Activated naive CD4-positive, alpha-beta T cell treated with anti-CD3 and anti-CD28 coated beads, Interleukin-2, amount 10 ng/mL, durations not matched to agents 7 days and 5 days (primary cell): ENCODE data around the gene PASK.
"Not testable (repeated sequence)": the region's sequence is repeated elsewhere in the genome, so short reads cannot be mapped to it uniquely, and the experiment has no call there.

Source experiments
- CTCF ChIA-PET: fragments of 350-600 bp; sonication (Branson Sonifier 250); formaldehyde crosslinking; loops from one replicate; lab custom pipeline; 2021; ENCODE audit warnings: antibody characterized with exemption; lab: Charles Lee
- DNase-seq: peaks from one replicate; pipeline ENCODE4 v3.0.0-alpha.2; 2020
- H3K27ac Mint-ChIP-seq: one replicate; pipeline ENCODE4 v1.8.0; 2021; ENCODE audit warnings: mild to moderate bottlenecking, moderate library complexity, mixed read lengths
- H3K27me3 Mint-ChIP-seq: one replicate; pipeline ENCODE4 v1.8.0; 2021; ENCODE audit warnings: mild to moderate bottlenecking, mixed read lengths
- H3K36me3 Mint-ChIP-seq: one replicate; pipeline ENCODE4 v1.8.0; 2021; ENCODE audit warnings: mixed read lengths
- H3K4me1 Mint-ChIP-seq: one replicate; pipeline ENCODE4 v1.8.0; 2021; ENCODE audit warnings: mixed read lengths
- H3K4me3 Mint-ChIP-seq: one replicate; pipeline ENCODE4 v1.8.0; 2021; ENCODE audit warnings: mild to moderate bottlenecking, moderate library complexity, mixed read lengths
- H3K9me3 Mint-ChIP-seq: one replicate; pipeline ENCODE4 v1.8.0; 2021; ENCODE audit warnings: mixed read lengths

PASK gene

DNA sequence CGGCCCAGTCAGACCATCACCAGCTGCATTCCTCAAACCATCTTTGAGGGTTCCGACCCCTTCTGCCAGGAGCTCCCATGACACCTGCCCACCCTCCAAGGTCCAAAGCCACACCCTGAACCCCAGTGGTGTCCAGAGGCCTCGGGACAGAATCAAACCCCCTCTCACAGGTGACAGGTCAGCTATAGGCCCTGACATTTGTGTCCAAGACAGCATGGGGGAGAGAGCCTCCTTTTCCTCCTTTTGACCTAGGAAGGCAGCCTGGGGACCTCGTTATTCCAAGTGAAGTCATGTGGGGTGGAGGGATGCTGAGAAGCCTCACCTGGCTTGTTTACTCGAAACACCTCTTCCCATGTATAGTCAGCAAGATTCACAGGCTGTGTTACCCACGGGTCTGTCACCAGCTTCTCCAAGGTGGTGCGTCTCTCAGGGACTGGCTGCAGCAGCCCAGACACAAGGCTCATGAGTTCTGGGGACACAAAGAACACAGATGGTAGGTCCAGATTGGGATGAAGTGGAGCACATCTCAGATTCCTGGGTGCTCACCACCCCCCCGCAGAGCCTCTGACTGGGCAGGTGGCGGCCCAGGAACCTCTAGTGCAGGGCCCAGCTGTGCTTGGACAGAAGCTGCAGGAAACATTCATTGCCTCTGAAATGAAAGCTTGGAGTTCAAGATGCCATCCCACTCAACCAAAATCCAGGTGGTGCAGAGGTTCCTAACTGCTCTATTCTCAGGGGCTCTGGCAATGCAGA is 42.1 kb downstream of the PASK start:
- peaks cover 65% of the 10 kb centered on the region for H3K4me1 Mint-ChIP-seq
- H3K36me3 Mint-ChIP-seq = peaks cover 43% of the 10 kb centered on the region
- DNase-seq = no peak
- no peaks in the 10 kb centered on the region for H3K9me3 Mint-ChIP-seq
- peak overlapping the region; percentile 93 for H3K27ac Mint-ChIP-seq
- no peaks in the 10 kb centered on the region for H3K27me3 Mint-ChIP-seq
- H3K4me3 Mint-ChIP-seq = no peak overlapping the region
- CTCF ChIA-PET = no interaction called here

DNA sequence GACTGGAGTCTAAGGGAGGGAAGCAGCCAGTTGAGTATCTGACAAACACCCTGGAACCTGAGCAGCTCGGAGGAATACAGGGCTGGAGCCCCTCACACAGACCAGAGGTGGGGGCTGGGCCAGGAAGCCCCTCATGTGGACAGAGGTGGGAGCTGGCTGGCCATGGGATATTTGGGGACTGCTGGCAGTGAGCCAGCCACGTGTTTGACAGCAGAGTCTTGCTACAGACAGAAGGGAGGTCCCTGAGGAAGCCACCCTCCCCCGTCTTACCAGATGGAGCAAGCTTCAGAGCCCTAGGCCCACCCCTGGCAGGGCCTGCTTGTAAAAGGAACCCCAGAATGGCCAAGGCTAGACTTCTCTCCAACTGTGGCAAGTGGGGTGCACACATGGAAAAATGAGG is 43.6 kb downstream of the PASK start:
- Mint-ChIP-seq H3K27ac (peak overlapping the region; percentile 52), H3K27me3 (no peaks in the 10 kb centered on the region), H3K4me3 (no peak overlapping the region), H3K36me3 (peaks cover 37% of the 10 kb centered on the region), H3K9me3 (no peaks in the 10 kb centered on the region), H3K4me1 (peaks cover 61% of the 10 kb centered on the region)
- CTCF ChIA-PET = no interaction called here
- no peak for DNase-seq

DNA sequence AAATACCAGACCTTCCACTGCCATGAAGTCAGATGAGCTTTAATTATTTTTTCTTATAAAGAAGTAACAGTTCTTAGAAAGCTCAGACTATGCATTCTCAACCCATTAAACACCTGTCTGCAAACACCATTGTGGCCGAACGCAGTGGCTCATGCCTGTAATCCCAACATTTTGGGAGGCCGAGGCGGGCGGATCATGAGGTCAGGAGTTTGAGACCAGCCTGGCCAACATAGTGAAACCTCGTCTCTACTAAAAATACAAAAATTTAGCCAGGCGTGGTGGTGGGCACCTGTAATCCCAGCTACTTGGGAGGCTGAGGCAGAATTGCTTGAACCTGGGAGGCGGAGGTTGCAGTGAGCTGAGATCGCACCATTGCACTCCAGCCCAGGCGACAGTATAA is 44.7 kb downstream of the PASK start:
- H3K4me3 Mint-ChIP-seq, CTCF ChIA-PET, DNase-seq, H3K9me3 Mint-ChIP-seq, H3K27me3 Mint-ChIP-seq, H3K27ac Mint-ChIP-seq: not testable (repeated sequence)
- Mint-ChIP-seq H3K4me1 (peaks cover 63% of the 10 kb centered on the region), H3K36me3 (peaks cover 35% of the 10 kb centered on the region)

DNA sequence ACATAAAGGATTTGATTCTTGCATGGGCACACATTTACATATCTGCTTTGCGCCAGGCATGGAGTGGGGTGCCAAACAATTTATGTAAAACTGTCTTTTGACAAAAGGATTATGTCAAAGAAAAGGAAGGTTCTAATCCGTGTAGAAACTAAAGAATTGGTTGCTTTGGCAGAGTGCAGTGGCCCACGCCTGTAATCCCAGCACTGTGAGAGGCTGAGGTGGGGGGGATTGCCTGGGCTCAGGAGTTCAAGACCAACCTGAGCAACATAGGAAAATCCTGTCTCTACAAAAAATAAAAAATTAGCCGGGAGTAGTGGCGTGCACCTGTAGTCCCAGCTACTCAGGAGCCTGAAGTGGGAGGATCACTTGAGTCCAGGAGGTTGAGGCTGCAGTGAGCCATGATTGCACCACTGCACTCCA is 46.1 kb downstream of the PASK start:
- peaks cover 61% of the 10 kb centered on the region for H3K4me1 Mint-ChIP-seq

DNA sequence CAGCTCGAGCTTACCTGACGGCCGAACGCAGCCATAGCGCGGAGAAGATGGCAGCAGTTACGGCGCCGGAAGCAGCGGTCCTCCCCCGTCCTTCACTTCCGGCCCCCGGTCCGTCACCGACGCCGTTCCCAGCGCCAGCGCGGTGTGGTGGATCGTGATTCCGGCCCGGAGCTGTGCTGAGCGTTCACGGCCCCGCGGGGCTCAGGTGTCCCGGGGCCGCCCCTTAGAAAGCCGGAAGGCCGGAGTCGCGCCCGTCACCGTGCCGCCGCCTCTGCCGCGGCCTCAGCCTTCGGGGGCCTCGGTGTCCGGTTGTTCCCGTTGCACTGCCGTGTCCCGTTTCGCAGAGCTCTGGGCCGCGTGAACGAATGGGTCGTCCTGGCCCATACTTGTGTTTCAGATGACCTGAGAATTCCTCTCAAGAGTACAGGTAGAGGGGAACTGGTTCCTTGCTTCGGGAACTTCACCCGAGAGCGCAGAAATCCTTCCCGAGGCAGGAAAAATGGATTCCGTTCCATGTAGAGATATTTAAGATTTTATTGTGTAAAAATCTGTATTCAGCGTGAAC is 47.0 kb downstream of the PASK start, which contains the start of gene MTERF4:
TSS of gene MTERF4 (minus strand) at position 49 of the 565 bp plus-strand sequence. CDS start at position 35, 14 bp downstream.
- Mint-ChIP-seq H3K36me3 (peaks cover 43% of the 10 kb centered on the region), H3K27me3 (no peaks in the 10 kb centered on the region), H3K9me3 (no peaks in the 10 kb centered on the region), H3K4me1 (peaks cover 59% of the 10 kb centered on the region), H3K27ac (peak within 1 kb of the TSS; percentile 98), H3K4me3 (peak within 1 kb of the TSS; percentile 97)
- CTCF ChIA-PET = no interaction called here
- DNase-seq = peak; percentile 91

More for the DNA sequence above, 46.1 kb downstream of the PASK start:
- CTCF ChIA-PET = no interaction called here
- Mint-ChIP-seq H3K27me3 (no peaks in the 10 kb centered on the region), H3K9me3 (no peaks in the 10 kb centered on the region), H3K4me3 (peak overlapping the region; percentile 97), H3K36me3 (peaks cover 40% of the 10 kb centered on the region), H3K27ac (peak overlapping the region; percentile 98)
- DNase-seq = no peak

DNA sequence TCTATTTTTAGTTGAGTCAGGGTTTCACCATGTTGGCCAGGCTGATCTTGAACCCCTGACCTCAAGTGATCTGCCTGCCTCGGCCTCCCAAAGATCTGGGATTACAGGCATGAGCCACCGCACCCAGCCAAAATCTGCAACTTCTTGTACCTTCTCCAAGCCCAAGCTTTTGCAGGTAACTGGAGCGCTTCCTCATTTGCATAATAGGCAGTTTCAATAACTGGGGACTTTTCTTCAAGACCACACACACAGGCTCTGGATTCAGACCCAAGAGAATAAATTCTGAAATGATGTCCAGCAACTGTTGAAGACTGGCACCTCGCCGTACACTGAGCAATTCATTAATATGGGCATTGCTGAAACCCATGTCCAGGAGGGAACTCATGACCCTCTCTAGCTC is 50.0 kb downstream of the PASK start:
- peaks cover 60% of the 10 kb centered on the region for H3K36me3 Mint-ChIP-seq
- H3K4me1 Mint-ChIP-seq = peaks cover 82% of the 10 kb centered on the region
- H3K27ac Mint-ChIP-seq = no peak overlapping the region
- CTCF ChIA-PET = interaction anchor here (2.2 kb wide), 1 partner anchor 21 kb away, joined by 5 read pairs; no protein-coding TSS in a partner anchor
- no peaks in the 10 kb centered on the region for H3K9me3 Mint-ChIP-seq
- DNase-seq = no peak
- no peaks in the 10 kb centered on the region for H3K27me3 Mint-ChIP-seq
- H3K4me3 Mint-ChIP-seq = no peak overlapping the region

DNA sequence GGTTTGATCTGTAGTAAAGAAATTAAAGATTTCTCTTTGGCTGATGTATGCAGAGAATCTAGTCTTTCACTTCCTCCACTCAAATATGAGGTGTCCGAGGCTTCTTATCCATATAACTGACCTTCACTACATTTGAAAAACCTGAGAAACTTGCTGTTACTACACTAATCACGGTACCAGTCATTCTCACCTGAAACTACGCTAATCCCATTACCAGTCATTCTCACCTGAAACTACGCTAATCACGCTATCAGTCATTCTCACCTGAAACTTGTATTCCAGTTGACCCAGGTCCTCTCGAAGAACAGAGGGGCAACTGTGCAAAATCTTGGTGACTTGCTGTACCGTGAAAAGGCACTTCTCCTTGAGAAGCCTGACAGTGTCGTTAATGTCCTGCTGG is 52.3 kb downstream of the PASK start:
- Mint-ChIP-seq H3K9me3 (no peaks in the 10 kb centered on the region), H3K27me3 (no peaks in the 10 kb centered on the region), H3K4me1 (peaks cover 65% of the 10 kb centered on the region), H3K4me3 (no peak overlapping the region), H3K36me3 (peaks cover 62% of the 10 kb centered on the region), H3K27ac (peak overlapping the region; percentile 15)
- CTCF ChIA-PET = no interaction called here
- no peak for DNase-seq

DNA sequence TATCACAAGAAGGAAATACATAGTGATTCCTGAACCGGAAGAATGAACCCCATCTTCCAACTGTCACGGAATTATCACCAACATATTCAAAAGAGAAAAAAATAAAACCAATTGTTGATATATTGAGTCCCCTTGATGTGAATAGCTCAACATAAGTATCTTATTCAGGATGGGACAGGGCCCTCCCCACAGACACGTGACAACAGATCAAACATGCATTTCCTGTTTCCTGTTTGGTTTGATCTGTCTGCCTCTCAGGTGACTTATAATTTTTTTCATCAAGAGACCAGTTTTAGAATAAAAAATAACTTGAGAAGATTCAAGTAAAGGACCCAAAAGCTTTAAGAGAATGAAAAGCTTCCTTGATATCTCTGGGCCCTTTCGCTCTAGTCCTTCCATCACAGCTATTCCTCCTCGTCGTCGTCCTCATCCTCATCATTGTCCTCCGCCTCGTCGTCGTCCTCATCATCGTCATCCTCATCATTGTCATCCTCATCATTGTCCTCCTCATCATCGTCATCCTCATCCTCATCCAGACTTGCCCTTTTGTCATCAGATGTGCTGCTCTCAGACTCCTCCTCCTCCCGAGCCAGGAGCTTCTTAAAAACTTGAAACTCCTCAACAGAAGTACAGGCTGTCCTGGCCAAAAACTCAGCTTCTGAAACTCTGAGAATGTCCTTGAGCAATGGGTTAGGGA is 53.5 kb downstream of the PASK start:
- H3K4me1 Mint-ChIP-seq = peaks cover 58% of the 10 kb centered on the region
- CTCF ChIA-PET = interaction anchor here (0.7 kb wide), 1 partner anchor 55 kb away, joined by 3 read pairs; the partner anchor contains the start of gene PPP1R7
- peak; percentile 69 for DNase-seq
- H3K36me3 Mint-ChIP-seq = peaks cover 66% of the 10 kb centered on the region
- H3K27me3 Mint-ChIP-seq = no peaks in the 10 kb centered on the region
- H3K4me3 Mint-ChIP-seq = no peak overlapping the region
- peak overlapping the region; percentile 82 for H3K27ac Mint-ChIP-seq
- no peaks in the 10 kb centered on the region for H3K9me3 Mint-ChIP-seq

DNA sequence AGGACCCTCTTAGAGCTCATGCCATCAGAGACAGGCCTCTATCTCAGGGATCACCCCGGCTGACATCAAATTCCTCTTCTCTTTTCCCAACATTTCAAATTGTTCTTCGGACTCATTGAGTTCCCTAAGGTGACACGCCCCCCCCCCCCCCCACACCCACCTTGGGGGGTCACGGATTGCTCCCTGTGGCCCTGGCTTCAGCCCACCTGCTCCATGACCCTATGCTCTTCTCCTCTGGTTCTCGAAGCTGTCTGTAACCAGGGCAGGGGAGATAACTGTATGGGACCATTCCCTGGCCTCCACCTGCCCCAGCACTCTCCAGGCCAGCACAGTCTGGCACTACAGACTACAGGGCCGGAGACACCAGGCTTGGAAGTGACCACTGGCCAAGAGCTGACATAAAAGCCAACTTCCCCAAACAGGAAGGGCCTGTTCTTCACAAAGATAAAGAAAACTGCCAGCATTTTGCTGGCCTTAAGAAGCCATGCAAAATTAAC is 54.3 kb downstream of the PASK start:
- CTCF ChIA-PET = no interaction called here
- H3K9me3 Mint-ChIP-seq = no peaks in the 10 kb centered on the region
- no peak for DNase-seq
- peaks cover 67% of the 10 kb centered on the region for H3K36me3 Mint-ChIP-seq
- peak overlapping the region; percentile 82 for H3K27ac Mint-ChIP-seq
- no peak overlapping the region for H3K4me3 Mint-ChIP-seq
- no peaks in the 10 kb centered on the region for H3K27me3 Mint-ChIP-seq
- H3K4me1 Mint-ChIP-seq = peaks cover 51% of the 10 kb centered on the region

DNA sequence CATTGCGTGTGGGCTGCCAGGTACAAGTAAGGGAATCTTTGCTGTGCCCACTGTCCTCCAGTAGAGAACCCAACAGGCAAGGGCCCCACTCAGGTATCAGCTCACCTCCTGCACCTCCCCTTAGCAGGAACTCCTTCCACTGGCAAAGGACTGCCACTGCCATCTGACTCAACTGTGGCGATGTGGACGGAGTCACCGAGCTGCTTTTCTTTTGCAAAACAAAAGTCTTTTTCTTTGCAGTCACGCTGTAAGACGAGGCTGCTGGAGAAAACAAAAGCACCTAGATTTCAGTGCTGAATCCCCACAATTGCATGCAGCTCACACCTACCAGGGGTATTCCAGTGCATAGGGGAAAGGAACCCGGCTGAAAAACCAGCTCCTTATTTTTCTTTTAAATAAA is 55.1 kb downstream of the PASK start:
- Mint-ChIP-seq H3K27ac (no peak overlapping the region), H3K4me3 (no peak overlapping the region), H3K27me3 (no peaks in the 10 kb centered on the region), H3K4me1 (peaks cover 43% of the 10 kb centered on the region), H3K36me3 (peaks cover 63% of the 10 kb centered on the region), H3K9me3 (no peaks in the 10 kb centered on the region)
- CTCF ChIA-PET = no interaction called here
- no peak for DNase-seq

DNA sequence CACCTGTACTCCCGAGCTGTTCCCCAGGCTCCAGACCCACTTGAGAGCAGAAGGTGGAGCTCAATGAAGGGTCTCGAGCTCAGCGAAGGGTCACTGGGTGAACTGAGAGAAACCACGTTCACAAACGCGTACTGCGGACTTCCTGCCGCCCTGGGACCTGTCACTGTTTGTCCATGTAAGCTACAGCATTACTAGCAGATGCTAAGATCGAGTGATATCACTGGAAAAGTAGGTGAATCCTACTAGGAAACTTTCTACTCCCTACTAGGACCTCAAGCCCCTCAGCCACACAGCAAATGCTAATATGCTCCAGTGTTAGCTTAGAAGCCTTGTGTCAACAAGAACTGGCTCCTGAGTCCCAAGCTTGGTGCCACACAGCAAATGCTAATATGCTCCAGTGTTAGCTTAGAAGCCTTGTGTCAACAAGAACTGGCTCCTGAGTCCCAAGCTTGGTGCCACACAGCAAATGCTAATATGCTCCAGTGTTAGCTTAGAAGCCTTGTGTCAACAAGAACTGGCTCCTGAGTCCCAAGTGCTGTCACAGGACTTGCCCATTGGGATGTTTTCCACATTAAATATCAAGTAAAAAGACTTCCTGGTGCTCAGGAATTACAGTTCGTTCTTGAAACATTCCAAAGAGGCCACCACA is 56.0 kb downstream of the PASK start:
- H3K36me3 Mint-ChIP-seq = peaks cover 64% of the 10 kb centered on the region
- H3K9me3 Mint-ChIP-seq, H3K27me3 Mint-ChIP-seq, H3K4me3 Mint-ChIP-seq, DNase-seq: not testable (repeated sequence)
- peak overlapping the region; percentile 42 for H3K27ac Mint-ChIP-seq
- CTCF ChIA-PET = interaction anchor here (2.0 kb wide), 1 partner anchor 15 kb away, joined by 9 read pairs; no protein-coding TSS in a partner anchor
- peaks cover 36% of the 10 kb centered on the region for H3K4me1 Mint-ChIP-seq

DNA sequence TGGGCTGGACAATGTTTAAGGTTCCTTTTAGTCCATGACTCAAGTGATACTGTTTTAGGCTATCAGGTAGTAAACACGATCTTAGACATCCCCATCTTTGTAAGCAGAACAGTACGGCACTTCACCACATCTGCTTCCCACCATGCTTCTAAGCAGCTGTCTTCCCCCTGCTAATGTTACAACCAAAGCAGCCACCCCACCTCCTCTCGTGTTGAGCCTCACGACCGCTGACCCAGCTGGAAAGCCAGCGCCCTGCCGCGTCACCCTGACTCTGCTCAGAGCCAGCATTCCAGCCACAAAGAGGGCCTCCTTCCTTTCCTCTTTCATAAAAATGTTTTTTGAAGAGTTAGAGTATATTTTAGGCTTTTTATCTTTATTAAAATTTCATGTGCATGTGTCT is 56.6 kb downstream of the PASK start:
- Mint-ChIP-seq H3K9me3 (no peaks in the 10 kb centered on the region), H3K4me1 (peaks cover 32% of the 10 kb centered on the region), H3K27me3 (no peaks in the 10 kb centered on the region), H3K27ac (peak overlapping the region; percentile 42), H3K36me3 (peaks cover 66% of the 10 kb centered on the region), H3K4me3 (no peak overlapping the region)
- no peak for DNase-seq
- CTCF ChIA-PET = interaction anchor here (2.0 kb wide), 1 partner anchor 14 kb away, joined by 9 read pairs; no protein-coding TSS in a partner anchor

DNA sequence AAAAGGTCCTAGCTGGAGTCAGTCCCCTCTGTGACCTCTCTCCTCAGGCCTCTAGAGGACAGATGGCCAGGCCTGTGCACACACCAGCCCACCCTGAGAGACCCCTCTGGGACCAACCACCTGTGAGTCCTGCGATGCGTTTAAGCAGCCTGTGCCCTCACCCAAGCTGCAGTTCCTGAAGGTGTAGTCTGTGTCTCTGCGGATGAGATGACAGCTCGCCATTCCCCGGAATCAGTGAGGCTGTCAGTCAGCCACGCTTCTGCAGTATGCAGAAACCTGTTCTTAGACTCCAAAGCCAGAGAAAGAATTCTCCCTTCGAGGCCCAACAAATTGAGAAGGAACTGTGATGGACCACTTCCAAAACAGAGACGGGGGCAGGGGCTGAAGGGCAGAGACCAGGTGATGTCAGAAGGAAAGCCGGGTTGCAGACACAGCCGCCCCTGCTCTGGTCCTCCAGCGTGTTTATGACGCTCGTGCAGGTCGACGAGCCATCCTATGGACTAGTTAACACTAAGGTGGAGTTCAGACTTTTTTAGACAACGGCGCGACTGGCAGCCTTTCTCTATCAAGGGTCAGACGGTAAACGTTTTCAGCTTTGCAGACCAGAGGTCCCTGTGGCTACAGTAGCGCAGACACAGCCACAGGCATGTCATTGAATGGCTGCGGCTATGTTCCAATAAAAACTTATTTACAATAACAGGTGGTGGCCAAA is 57.4 kb downstream of the PASK start:
- no peak for DNase-seq
- Mint-ChIP-seq H3K27me3 (no peaks in the 10 kb centered on the region), H3K36me3 (peaks cover 66% of the 10 kb centered on the region), H3K9me3 (no peaks in the 10 kb centered on the region), H3K27ac (no peak overlapping the region), H3K4me3 (no peak overlapping the region), H3K4me1 (peaks cover 25% of the 10 kb centered on the region)
- CTCF ChIA-PET = interaction anchor here (2.0 kb wide), 1 partner anchor 13 kb away, joined by 9 read pairs; no protein-coding TSS in a partner anchor
